ENCODE measurements around the gene AQP7.
"Not testable (repeated sequence)": the region's sequence is repeated elsewhere in the genome, so short reads cannot be mapped to it uniquely, and the experiment has no call there.

The AQP7 gene

GRCh38 chr9:33366979-33367480 is 35.3 kb downstream of the AQP7 start:
- FAIRE-seq = no peak

GRCh38 chr9:33364814-33365213 is 37.6 kb downstream of the AQP7 start:
- not testable (repeated sequence) for FAIRE-seq

DNA sequence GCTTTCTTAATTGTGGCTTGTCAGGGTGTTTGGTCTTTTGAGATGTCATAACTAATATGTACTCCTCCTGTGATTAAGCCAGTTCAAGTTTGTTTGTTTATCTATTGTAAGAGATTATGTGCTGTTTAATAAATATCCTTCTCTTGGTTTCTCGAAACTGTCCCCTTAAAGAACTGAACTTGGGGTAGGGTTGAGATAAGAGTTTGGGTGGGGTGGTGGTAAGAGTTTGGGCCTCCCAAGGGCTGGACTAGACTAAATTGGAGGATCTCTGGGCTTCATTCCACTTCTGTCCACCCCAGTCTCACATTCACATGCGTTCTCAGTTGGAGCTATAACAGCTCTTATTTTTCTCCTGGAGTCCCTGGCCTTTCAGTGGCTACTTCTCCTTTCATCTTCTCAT is 38.2 kb downstream of the AQP7 start:
- no peak for FAIRE-seq

GRCh38 chr9:33358641-33359040 is 43.7 kb downstream of the AQP7 start:
- not testable (repeated sequence) for FAIRE-seq

GRCh38 chr9:33355933-33356332 is 46.4 kb downstream of the AQP7 start:
- FAIRE-seq = no peak

DNA sequence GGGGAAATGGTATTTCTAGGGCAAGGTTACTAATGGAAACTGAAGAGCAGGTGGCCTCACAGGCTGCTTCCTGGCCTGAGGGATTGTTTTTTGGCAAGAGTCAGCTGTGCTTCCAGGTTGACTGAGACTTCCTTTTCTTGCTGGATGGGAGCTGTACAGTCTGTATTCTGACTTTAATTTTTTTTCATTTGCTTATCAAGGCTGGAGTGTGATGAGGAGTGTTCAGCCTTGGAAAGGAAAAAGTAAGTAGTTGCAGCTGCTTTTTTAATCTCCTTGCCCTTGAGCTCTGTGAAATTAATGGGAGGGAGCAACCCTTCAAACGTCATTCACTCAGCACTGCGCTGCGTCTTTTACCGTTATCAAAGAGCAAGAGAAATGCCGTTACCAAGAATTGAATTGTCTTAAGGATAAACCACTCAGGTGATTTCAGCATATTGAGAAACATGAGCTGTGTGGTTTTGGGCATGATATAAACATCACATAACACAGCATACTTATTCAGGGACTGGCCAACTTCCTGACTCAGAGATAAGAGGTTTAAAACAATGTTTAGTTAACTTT is 47.6 kb downstream of the AQP7 start:
- FAIRE-seq = no peak

DNA sequence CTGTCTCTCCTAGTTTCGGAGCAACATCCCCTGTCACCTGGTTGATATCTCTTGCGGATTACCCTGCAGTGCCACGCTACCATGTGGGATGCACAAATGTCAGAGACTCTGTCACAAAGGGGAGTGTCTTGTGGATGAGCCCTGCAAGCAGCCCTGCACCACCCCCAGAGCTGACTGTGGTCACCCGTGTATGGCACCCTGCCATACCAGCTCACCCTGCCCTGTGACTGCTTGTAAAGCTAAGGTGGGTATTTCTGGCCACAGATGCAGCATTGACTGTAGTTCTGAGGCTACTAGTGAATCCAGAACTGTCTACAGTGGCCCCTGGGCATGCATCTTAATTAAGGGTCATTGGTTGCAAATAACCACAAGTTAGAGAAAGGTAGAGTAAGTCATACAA is 50.8 kb downstream of the AQP7 start:
- FAIRE-seq = no peak

GRCh38 chr9:33350310-33350709 is 52.1 kb downstream of the AQP7 start:
- no peak for FAIRE-seq

DNA sequence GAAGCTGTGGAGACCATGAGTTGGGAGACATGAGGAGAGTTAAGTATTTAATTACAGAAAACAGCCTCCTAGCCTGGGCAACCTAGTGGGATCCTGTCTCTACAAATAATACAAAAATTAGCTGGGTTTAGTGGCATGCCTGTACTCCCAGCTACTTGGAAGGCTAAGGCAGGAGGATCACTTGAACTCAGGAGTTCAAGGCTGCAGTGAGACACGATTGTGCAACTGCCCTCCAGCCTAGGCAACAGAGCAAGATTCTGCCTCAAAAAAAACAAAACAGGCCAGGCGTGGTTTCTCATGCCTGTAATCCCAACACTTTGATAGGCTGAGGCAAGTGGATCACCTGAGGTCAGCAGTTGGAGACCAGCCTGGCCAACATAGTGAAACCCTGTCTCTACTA is 52.6 kb downstream of the AQP7 start:
- no peak for FAIRE-seq

DNA sequence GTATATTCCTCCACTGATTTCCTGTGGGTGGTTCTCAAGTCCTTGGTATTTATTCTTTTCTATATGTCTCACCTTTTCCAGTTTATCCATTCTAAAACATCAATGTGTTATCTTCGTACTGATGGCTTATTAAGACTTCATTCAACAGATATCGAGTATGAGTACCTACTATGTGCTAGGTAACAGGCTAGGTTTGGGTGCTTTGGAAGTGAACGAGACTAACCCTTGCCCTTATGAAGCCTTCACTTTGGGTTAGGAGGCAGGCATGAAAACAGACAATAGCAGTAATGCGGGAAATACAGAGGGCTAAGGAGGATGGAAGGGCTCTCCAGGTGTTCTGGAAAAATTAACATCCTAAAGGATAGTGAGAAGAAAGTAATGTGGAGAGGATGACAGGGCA is 53.4 kb downstream of the AQP7 start:
- FAIRE-seq = no peak

- no peak for FAIRE-seq
Measured at GRCh38 chr9:33346564-33346963, 55.8 kb downstream of the AQP7 start.

- no peak for FAIRE-seq
Measured at GRCh38 chr9:33344145-33344544, 58.2 kb downstream of the AQP7 start.

- no peak for FAIRE-seq
Measured at GRCh38 chr9:33341182-33341581, 61.2 kb downstream of the AQP7 start.

DNA sequence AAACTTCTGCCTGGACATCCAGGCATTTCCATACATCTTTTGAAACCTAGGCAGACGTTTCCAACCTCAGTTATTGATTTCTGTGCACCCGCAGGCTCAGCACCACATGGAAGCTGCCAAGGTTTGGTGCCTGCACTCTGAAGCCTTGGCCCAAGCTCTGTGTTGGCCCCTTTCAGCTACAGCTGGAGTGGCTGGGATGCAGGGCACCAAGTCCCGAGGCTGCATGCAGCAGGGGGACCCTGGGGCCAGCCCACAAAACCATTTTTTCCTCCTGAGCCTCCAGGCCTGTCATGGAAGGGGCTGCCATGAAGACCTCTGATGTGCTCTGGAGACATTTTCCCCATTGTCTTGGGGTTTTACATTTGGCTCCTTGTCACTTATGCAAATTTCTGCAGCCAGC is 62.2 kb downstream of the AQP7 start:
- FAIRE-seq = no peak
